PC-3 (cell line): ENCODE results near the gene PLEKHH2. TPM values are rescaled to one million over a fixed set of nuclear protein-coding genes. Genes with fewer than 3 reads are reported as not detected.
"Not testable (repeated sequence)": the region's sequence is repeated elsewhere in the genome, so short reads cannot be mapped to it uniquely, and the experiment has no call there.

Experiments
- ATAC-seq: fragments of 200-7000 bp; cut with Tn5 transposase; 2 replicates; pipeline ENCODE4 v1.9.1; 2020; ENCODE audit warnings: mild to moderate bottlenecking, moderate library complexity
- BruUV-seq: library from RNA; stranded (reverse); fragments of 400-500 nt; replicated peaks from 2 replicates; lab custom pipeline; 2021; lab: Mats Ljungman, UMichigan
- CTCF ChIA-PET: fragments of 300-600 bp; sonication (Branson Sonifier 250); formaldehyde crosslinking; loops from one replicate; lab custom pipeline; 2022; ENCODE audit warnings: antibody characterized with exemption; lab: Charles Lee
- POLR2A ChIA-PET: fragments of 300-600 bp; sonication (Branson Sonifier 250); formaldehyde crosslinking; loops from one replicate; lab custom pipeline; 2022; ENCODE audit warnings: antibody characterized with exemption; ENCODE audit not compliant: unreplicated experiment; lab: Charles Lee
- DNase-seq: peaks from one replicate; pipeline ENCODE4 v3.0.0-alpha.2; 2015
- H2AFZ ChIP-seq: fragments of 300-600 bp; sonication (generic); 2 replicates; pipeline ENCODE4 v1.6.0; 2016; ENCODE audit warnings: antibody characterized with exemption, low read length
- H3F3A ChIP-seq: fragments of 300-600 bp; sonication (generic); one replicate; pipeline ENCODE4 v1.6.0; 2017; ENCODE audit warnings: antibody characterized with exemption, low read length, control low read depth, mild to moderate bottlenecking; ENCODE audit not compliant: unreplicated experiment
- H3K27ac ChIP-seq: fragments of 300-600 bp; sonication (generic); 2 replicates; pipeline ENCODE4 v1.5.1; 2016; ENCODE audit warnings: mild to moderate bottlenecking, low read length
- H3K27me3 ChIP-seq: fragments of 300-600 bp; sonication (generic); 2 replicates; pipeline ENCODE4 v1.6.1; 2016; ENCODE audit warnings: low read length, mixed read lengths
- H3K36me3 ChIP-seq: fragments of 300-600 bp; sonication (generic); 2 replicates; pipeline ENCODE4 v1.6.1; 2016; ENCODE audit warnings: low read depth, mixed run types, low read length, mixed read lengths
- H3K4me1 ChIP-seq: fragments of 300-600 bp; sonication (generic); 2 replicates; pipeline ENCODE4 v1.5.1; 2016; ENCODE audit warnings: low read length; ENCODE audit not compliant: insufficient read depth
- H3K4me2 ChIP-seq: fragments of 300-600 bp; sonication (generic); 2 replicates; pipeline ENCODE4 v1.6.0; 2016; ENCODE audit warnings: low read length
- H3K4me3 ChIP-seq: fragments of 300-600 bp; sonication (generic); 2 replicates; pipeline ENCODE4 v1.5.1; 2016; ENCODE audit warnings: mild to moderate bottlenecking, low read length, mixed read lengths
- H3K79me2 ChIP-seq: fragments of 300-600 bp; sonication (generic); 2 replicates; pipeline ENCODE4 v1.6.1; 2017; ENCODE audit warnings: low read length, mixed read lengths
- H3K9ac ChIP-seq: fragments of 300-600 bp; sonication (generic); 2 replicates; pipeline ENCODE4 v1.6.0; 2016; ENCODE audit warnings: mild to moderate bottlenecking, low read length
- H3K9me2 ChIP-seq: fragments of 300-600 bp; sonication (generic); replicated peaks from 2 replicates; pipeline ENCODE4 v1.6.1; 2016; ENCODE audit warnings: mixed run types, low read length, mixed read lengths
- H3K9me3 ChIP-seq: fragments of 300-600 bp; sonication (generic); 2 replicates; pipeline ENCODE4 v1.6.1; 2016; ENCODE audit warnings: low read length, mixed read lengths
- H4K20me1 ChIP-seq: fragments of 300-600 bp; sonication (generic); 2 replicates; pipeline ENCODE4 v1.6.1; 2016; ENCODE audit warnings: low read length, mixed read lengths
- CTCF ChIP-seq: fragments of 300-600 bp; sonication (generic); conservative IDR thresholded peaks from 2 replicates; pipeline ENCODE4 v1.5.1; 2017; ENCODE audit warnings: antibody characterized with exemption, low read depth, mild to moderate bottlenecking, low read length
- EZH2 ChIP-seq: fragments of 300-600 bp; sonication (generic); IDR thresholded peaks from one replicate; pipeline ENCODE4 v1.6.1; 2017; ENCODE audit warnings: antibody characterized with exemption, mild to moderate bottlenecking, low read length; ENCODE audit not compliant: unreplicated experiment
- EZH2phosphoT487 ChIP-seq: fragments of 300-600 bp; sonication (generic); IDR thresholded peaks from 2 replicates; pipeline ENCODE4 v1.6.1; 2018; ENCODE audit warnings: mild to moderate bottlenecking, antibody characterized with exemption, low read length, borderline replicate concordance
- intact Hi-C: fragments of 100-400 bp; cut with micrococcal nuclease; formaldehyde crosslinking; loops from 2 replicates; pipeline ENCODE4 v1.9.0; 2023
- total RNA-seq: library from RNA; depleted of rRNA; stranded (reverse); fragments of >200 nt; gene quantifications from 2 replicates; pipeline ENCODE4 v1.2.3, GENCODE V29; 2014

Gene PLEKHH2
- total RNA-seq, 1 experiment from 2014 or later, result 1.9 TPM

- H3K36me3 ChIP-seq, result no peaks in the 10 kb centered on the region
- ChIA-PET POLR2A (no interaction called here), CTCF (no interaction called here)
- H3K4me2 ChIP-seq, result no peak overlapping the region
- no peaks in the 10 kb centered on the region for H3K79me2 ChIP-seq
- no TSS peak for BruUV-seq
- no peak overlapping the region for H3K4me3 ChIP-seq
- no peaks in the 10 kb centered on the region for H3F3A ChIP-seq
- peaks cover 21% of the 10 kb centered on the region for H3K4me1 ChIP-seq
- no peak for ATAC-seq
- no peak overlapping the region for H2AFZ ChIP-seq
- H3K9ac ChIP-seq, result no peak overlapping the region
- H3K9me3 ChIP-seq, result no peaks in the 10 kb centered on the region
- TF ChIP-seq EZH2phosphoT487 (no peak), CTCF (no peak), EZH2 (no peak)
- intact Hi-C loops, result no loop called here
- no peaks in the 10 kb centered on the region for H4K20me1 ChIP-seq
- DNase-seq, result no peak
- H3K9me2 ChIP-seq, result no peaks in the 10 kb centered on the region
- H3K27me3 ChIP-seq, result no peaks in the 10 kb centered on the region
- no peak overlapping the region for H3K27ac ChIP-seq
These were observed 5.3 kb upstream of the PLEKHH2 start for GRCh38 chr2:43631618-43632317.

- ATAC-seq (peak; percentile 72), DNase-seq (peak; percentile 94)
- H3F3A ChIP-seq, result no peaks in the 10 kb centered on the region
- H3K4me1 ChIP-seq, result peaks cover 22% of the 10 kb centered on the region
- TF ChIP-seq EZH2, result no peak
- no peak for TF ChIP-seq EZH2phosphoT487
- TF ChIP-seq CTCF, result no peak
- H3K4me2 ChIP-seq, result peak overlapping the region; percentile 78
- peak overlapping the region; percentile 51 for H3K4me3 ChIP-seq
- peak overlapping the region; percentile 91 for H3K27ac ChIP-seq
- H3K9me3 ChIP-seq, result no peaks in the 10 kb centered on the region
- no peaks in the 10 kb centered on the region for H3K36me3 ChIP-seq
- peak overlapping the region; percentile 60 for H3K9ac ChIP-seq
- intact Hi-C loops, result loop anchor here (1.0 to 5.0 kb wide), 7 partner anchors 17 to 138 kb away; partner anchors contain the start of gene DYNC2LI1
- H3K27me3 ChIP-seq, result no peaks in the 10 kb centered on the region
- H3K79me2 ChIP-seq, result no peaks in the 10 kb centered on the region
- ChIA-PET POLR2A (interaction anchor here (0.7 kb wide), 3 partner anchors 24 to 821 kb away, joined by 4 to 5 read pairs (median 4); no protein-coding TSS in a partner anchor), CTCF (interaction anchor here (0.6 kb wide), 1 partner anchor 126 kb away, joined by 3 read pairs; no protein-coding TSS in a partner anchor)
- peak overlapping the region; percentile 5; the same call in 1 of the 2 replicates for H2AFZ ChIP-seq
- no peaks in the 10 kb centered on the region for H3K9me2 ChIP-seq
- BruUV-seq, result no TSS peak
- H4K20me1 ChIP-seq, result no peaks in the 10 kb centered on the region
These were observed 2.3 kb upstream of the PLEKHH2 start for GRCh38 chr2:43634604-43635306.

- H3K4me1 ChIP-seq, result peaks cover 22% of the 10 kb centered on the region
- DNase-seq, H3F3A ChIP-seq, BruUV-seq, ATAC-seq, H3K4me2 ChIP-seq, H4K20me1 ChIP-seq, H3K9me2 ChIP-seq, H3K79me2 ChIP-seq, H3K36me3 ChIP-seq, H3K4me3 ChIP-seq, H3K27ac ChIP-seq, H3K9me3 ChIP-seq, H3K27me3 ChIP-seq, H2AFZ ChIP-seq, POLR2A ChIA-PET, H3K9ac ChIP-seq: not testable (repeated sequence)
- CTCF ChIA-PET, result interaction anchor here (0.6 to 0.7 kb wide), 2 partner anchors 63 to 242 kb away, joined by 5 to 12 read pairs; no protein-coding TSS in a partner anchor
- intact Hi-C loops, result loop anchor here (5.0 kb wide), 2 partner anchors 36 to 136 kb away; partner anchors contain the start of gene DYNC2LI1
These were observed 907 bp upstream of the PLEKHH2 start for GRCh38 chr2:43636153-43636552.
